Endothelial cell (in vitro differentiated cells): ENCODE measurements around the gene CRIP1. TPM values are rescaled to one million over a fixed set of nuclear protein-coding genes. Genes with fewer than 3 reads are reported as not detected.

ENCODE experiments used
- DNase-seq: peaks from one replicate; pipeline ENCODE4 v3.0.0; 2021; ENCODE audit warnings: low spot score
- H3K27ac Mint-ChIP-seq: one replicate; pipeline ENCODE4 v1.8.0; 2021; ENCODE audit warnings: mixed read lengths, inconsistent platforms; ENCODE audit not compliant: unreplicated experiment
- H3K27me3 Mint-ChIP-seq: one replicate; pipeline ENCODE4 v1.8.0; 2021; ENCODE audit warnings: mild to moderate bottlenecking, moderate library complexity, mixed read lengths, inconsistent platforms; ENCODE audit not compliant: unreplicated experiment
- H3K36me3 Mint-ChIP-seq: one replicate; pipeline ENCODE4 v1.8.0; 2021; ENCODE audit warnings: mild to moderate bottlenecking, low read depth, mixed read lengths, inconsistent platforms; ENCODE audit not compliant: unreplicated experiment
- H3K4me1 Mint-ChIP-seq: one replicate; pipeline ENCODE4 v1.8.0; 2021; ENCODE audit warnings: mild to moderate bottlenecking, mixed read lengths, inconsistent platforms; ENCODE audit not compliant: unreplicated experiment
- H3K4me3 Mint-ChIP-seq: one replicate; pipeline ENCODE4 v1.8.0; 2021; ENCODE audit warnings: mild to moderate bottlenecking, mixed read lengths, inconsistent platforms; ENCODE audit not compliant: unreplicated experiment
- H3K9me3 Mint-ChIP-seq: one replicate; pipeline ENCODE4 v1.8.0; 2021; ENCODE audit warnings: mixed read lengths, inconsistent platforms; ENCODE audit not compliant: unreplicated experiment
- total RNA-seq: library from RNA; stranded (reverse); fragmentation: NEBNext Ultra II Directional; extraction: Animal tissue kit (Norgen Biotek cat#: 25700); gene quantifications from one replicate; pipeline ENCODE4 v1.2.1, GENCODE V29; 2021; ENCODE audit not compliant: unreplicated experiment
- TF ChIP-seq, protein P1 (sequence below): fragments of 200-600 bp; sonication (generic); IDR thresholded peaks from one replicate; pipeline ENCODE4 v1.5.0; 2021; ENCODE audit warnings: antibody characterized with exemption; ENCODE audit not compliant: unreplicated experiment

Gene CRIP1
- total RNA-seq, 1 donor from 2014 or later = 2.5 TPM

DNA sequence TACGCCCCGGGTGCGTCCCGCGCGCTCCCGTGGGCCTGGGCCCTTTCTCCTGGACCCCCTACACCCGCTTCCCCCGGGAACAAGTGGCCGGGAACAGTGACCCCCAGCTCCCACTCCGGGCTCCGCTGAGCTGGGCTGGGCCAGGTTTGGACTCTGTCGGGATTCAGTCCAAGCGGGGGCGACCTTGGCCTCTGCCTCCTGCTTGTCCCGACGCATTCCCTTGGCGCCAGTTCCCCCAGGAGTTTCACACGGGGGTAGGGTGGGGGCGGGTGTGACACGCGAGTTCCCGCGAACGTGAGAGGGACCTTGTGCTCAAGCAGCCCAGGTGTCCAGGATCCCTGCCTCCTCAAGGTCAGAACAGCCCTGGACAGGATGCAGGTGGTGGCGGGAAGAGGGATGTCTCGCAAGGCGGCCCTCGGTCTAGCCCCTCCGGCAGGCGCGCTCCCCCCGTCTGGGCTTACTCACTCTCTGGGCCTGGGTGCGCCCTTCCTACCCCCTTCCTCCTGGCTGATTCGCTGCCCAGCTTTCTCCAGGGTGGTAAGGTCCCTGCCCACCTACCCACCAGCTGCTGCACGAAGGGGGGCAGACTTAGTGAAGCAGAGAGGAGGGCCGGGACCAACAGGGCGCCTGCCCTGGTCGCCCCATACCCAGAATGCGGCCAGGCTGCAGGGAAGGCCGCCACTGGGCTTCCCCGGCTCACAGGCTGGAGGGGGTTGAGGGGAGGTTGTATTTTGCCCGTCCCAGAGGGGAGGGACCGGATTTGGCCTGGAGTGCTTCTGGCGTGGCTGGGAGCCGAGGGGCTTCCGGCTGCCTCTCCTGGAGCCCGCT is 11.2 kb upstream of the CRIP1 start:
- TF ChIP-seq, protein P1, sequence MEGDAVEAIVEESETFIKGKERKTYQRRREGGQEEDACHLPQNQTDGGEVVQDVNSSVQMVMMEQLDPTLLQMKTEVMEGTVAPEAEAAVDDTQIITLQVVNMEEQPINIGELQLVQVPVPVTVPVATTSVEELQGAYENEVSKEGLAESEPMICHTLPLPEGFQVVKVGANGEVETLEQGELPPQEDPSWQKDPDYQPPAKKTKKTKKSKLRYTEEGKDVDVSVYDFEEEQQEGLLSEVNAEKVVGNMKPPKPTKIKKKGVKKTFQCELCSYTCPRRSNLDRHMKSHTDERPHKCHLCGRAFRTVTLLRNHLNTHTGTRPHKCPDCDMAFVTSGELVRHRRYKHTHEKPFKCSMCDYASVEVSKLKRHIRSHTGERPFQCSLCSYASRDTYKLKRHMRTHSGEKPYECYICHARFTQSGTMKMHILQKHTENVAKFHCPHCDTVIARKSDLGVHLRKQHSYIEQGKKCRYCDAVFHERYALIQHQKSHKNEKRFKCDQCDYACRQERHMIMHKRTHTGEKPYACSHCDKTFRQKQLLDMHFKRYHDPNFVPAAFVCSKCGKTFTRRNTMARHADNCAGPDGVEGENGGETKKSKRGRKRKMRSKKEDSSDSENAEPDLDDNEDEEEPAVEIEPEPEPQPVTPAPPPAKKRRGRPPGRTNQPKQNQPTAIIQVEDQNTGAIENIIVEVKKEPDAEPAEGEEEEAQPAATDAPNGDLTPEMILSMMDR = no peak
- no peaks in the 10 kb centered on the region for H3K9me3 Mint-ChIP-seq
- peak overlapping the region; percentile 78 for H3K27ac Mint-ChIP-seq
- peaks cover 22% of the 10 kb centered on the region for H3K27me3 Mint-ChIP-seq
- H3K36me3 Mint-ChIP-seq = peaks cover 3% of the 10 kb centered on the region
- peak; percentile 55 for DNase-seq
- H3K4me3 Mint-ChIP-seq = peak overlapping the region; percentile 82
- peaks cover 9% of the 10 kb centered on the region for H3K4me1 Mint-ChIP-seq

DNA sequence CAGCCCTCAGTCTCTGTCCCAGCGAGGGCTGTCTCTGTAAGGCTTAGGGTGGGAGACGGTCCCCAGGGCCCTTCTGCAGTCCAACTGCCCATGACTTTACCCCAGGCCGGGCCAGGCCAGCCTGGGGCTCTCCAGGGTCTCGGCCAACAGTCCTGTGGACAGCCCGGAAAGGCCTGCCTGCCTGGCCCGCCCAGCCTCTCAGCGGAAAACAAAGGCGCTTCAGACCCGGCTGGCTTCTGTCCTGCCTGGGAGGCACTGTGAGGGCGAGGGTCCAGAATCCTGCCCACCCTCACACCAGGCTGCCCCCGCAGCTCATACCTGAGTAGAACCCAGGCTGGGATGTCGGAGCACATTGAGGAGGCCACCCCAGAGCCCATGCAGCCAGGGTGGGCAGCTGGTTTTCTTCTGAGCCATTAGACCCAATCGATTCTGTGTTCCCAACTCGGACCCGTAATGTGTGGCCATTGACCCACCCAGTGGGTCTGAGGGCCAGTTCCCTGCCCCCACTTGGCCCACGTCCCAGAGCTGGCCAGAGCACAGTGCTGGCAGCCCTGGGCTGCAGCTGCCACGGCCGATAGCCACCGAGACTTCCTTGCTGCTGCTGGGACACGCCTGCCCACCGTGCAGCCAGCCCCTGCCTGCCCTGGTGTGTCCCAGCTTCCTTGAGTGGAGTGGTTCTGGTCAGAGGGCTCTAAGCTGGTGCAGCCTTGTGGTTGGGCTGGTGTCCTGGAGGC is 10.4 kb upstream of the CRIP1 start:
- peaks cover 9% of the 10 kb centered on the region for H3K4me1 Mint-ChIP-seq
- DNase-seq = peak; percentile 62
- no peaks in the 10 kb centered on the region for H3K9me3 Mint-ChIP-seq
- peak overlapping the region; percentile 82 for H3K4me3 Mint-ChIP-seq
- TF ChIP-seq, protein P1 = no peak
- peaks cover 3% of the 10 kb centered on the region for H3K36me3 Mint-ChIP-seq
- H3K27ac Mint-ChIP-seq = peak overlapping the region; percentile 78
- peaks cover 26% of the 10 kb centered on the region for H3K27me3 Mint-ChIP-seq

DNA sequence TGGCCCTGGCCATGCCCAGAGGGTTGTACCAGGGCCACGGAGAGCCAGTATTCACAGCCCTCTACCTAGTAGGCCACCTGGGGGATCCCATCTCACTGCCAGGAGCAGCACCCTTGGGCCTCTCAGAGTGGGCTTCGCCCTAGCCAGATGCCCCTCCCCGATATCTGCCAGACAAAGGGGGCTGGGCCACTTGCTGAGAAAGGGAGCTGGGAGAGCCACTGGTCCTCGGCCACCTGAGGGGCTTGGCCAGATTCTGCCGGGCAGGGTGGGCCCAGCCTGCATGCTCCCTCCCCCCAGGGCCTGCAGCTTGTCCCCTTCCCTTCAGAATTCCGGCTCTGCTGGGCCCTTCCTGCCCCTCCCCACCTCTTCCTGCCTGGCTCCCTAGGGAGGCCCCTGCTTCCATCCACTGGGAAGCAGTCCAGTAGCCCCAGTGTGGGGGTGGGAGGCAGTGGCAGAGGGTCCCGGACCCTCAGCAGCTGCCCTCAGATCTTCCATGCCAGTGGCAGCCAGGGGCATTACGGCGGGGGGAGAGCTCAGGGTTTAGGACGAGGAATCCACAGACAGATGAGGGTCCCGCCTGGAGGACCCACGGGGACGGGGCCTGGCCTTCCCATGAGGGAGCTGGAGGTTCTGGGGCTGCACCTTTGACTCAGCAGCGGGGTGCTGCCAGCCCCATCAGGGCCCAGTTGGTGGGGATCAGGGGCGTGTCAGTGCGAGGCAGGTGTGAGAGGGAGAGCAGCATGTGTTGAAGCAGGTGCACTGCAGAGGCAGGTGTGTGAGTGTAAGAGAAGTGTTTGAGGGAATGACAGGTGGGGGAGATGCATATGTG is 9.6 kb upstream of the CRIP1 start:
- TF ChIP-seq, protein P1 = no peak
- DNase-seq = no peak
- Mint-ChIP-seq H3K9me3 (no peaks in the 10 kb centered on the region), H3K27ac (peak overlapping the region; percentile 89), H3K36me3 (peaks cover 3% of the 10 kb centered on the region), H3K4me1 (peaks cover 13% of the 10 kb centered on the region), H3K4me3 (peak overlapping the region; percentile 77), H3K27me3 (peaks cover 30% of the 10 kb centered on the region)

DNA sequence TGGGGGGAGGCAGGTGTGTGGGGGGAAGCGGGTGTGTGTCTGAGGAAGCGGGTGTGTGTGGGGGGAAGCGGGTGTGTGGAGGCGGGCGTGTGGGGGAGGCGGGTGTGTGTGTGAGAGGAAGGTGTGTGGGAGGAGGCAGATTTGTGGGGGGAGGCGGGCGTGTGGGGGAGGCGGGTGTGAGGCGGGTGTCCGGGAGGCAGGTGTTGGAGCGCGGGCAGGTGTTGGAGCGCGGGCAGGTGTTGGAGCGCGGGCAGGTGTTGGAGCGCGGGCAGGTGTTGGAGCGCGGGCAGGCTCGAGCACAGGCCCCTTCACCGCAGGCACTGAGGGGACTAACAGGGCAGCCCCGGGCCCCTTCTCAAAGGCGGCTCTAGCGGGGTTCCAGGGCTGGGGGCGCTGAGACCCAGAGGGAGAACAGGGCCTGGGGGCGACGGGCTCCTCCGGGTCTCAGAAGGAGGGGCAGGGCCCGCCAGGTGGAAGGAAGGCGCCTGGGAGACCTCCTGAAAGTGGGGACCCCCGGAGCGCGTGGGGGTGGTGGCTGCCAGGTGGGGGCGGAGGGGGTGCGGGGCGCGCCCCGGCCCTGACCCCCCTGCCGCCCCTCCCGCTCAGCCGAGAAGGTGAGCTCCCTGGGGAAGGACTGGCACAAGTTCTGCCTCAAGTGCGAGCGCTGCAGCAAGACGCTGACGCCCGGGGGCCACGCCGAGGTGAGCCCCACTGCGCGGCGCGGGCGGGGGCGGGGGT is 8.9 kb upstream of the CRIP1 start:
- Mint-ChIP-seq H3K4me1 (peaks cover 17% of the 10 kb centered on the region), H3K4me3 (no peak overlapping the region), H3K36me3 (peaks cover 3% of the 10 kb centered on the region), H3K27ac (peak overlapping the region; percentile 89), H3K27me3 (peaks cover 34% of the 10 kb centered on the region), H3K9me3 (no peaks in the 10 kb centered on the region)
- DNase-seq = peak; percentile 30
- TF ChIP-seq, protein P1 = no peak
